K562 (cell line): ENCODE measurements around the gene RAE1. TPM values are rescaled to one million over a fixed set of nuclear protein-coding genes. Genes with fewer than 3 reads are reported as not detected.
A peak's percentile ranks its signal among the peaks of the same experiment; 100 is the strongest.

Source experiments
- BRF2 ChIP-seq: IDR thresholded peaks from 3 replicates; pipeline ENCODE4 v1.6.1; 2011; ENCODE audit warnings: borderline replicate concordance, mild to moderate bottlenecking; ENCODE audit not compliant: insufficient read length, insufficient read depth
- CBFA2T2 ChIP-seq: fragments of 450-650 bp; conservative IDR thresholded peaks from 2 replicates; pipeline ENCODE4 v1.6.1; 2017; ENCODE audit warnings: mild to moderate bottlenecking
- CCNT2 ChIP-seq: IDR thresholded peaks from 2 replicates; pipeline ENCODE4 v1.6.1; 2011; ENCODE audit warnings: borderline replicate concordance, low read depth, mild to moderate bottlenecking, moderate library complexity, mixed read lengths, low read length; ENCODE audit not compliant: insufficient read length; ENCODE audit errors: extremely low read depth
- CREB3 ChIP-seq: fragments of 450-650 bp; conservative IDR thresholded peaks from 2 replicates; pipeline ENCODE4 v1.6.1; 2016; ENCODE audit warnings: missing genetic modification characterization, low read depth, mild to moderate bottlenecking, missing compliant biosample characterization, moderate library complexity
- FOXJ2 ChIP-seq: fragments of 200-800 bp; sonication (Bioruptor generic); IDR thresholded peaks from 2 replicates; pipeline ENCODE4 v1.6.1; 2016; ENCODE audit warnings: missing genetic modification characterization, missing compliant biosample characterization
- HDGF ChIP-seq: fragments of 450-650 bp; IDR thresholded peaks from 2 replicates; pipeline ENCODE4 v1.6.1; 2016
- HOMEZ ChIP-seq: fragments of 250-450 bp; sonication (Bioruptor Pico); IDR thresholded peaks from 2 replicates; pipeline ENCODE4 v1.4.0; 2020; ENCODE audit warnings: mild to moderate bottlenecking, moderate library complexity
- JUN ChIP-seq, 2 experiments: sonication (generic) in 1 of 2; formaldehyde crosslinking in 1 of 2; IDR thresholded peaks; 2 replicates each; pipeline versions ENCODE4 v1.6.1 to v1.8.0; 2012 to 2022; ENCODE audit warnings: borderline replicate concordance in 2 of 2, mild to moderate bottlenecking in 2 of 2, improper control_type of control experiment in 1 of 2, low read depth in 1 of 2, low read length in 1 of 2, missing genetic modification reagents in 1 of 2
- KAT7 ChIP-seq: sonication (generic); formaldehyde crosslinking; IDR thresholded peaks from 2 replicates; pipeline ENCODE4 v1.8.0; 2022; ENCODE audit warnings: missing genetic modification reagents, mild to moderate bottlenecking, borderline replicate concordance
- KDM4B ChIP-seq, 2 experiments: fragments of 450-650 bp in 1 of 2; sonication (generic) in 1 of 2; IDR thresholded peaks; 2 replicates each; pipeline ENCODE4 v1.6.1; 2016 to 2017; ENCODE audit warnings: borderline replicate concordance in 2 of 2, antibody characterized with exemption in 1 of 2, low read depth in 1 of 2, mild to moderate bottlenecking in 1 of 2
- MAFF ChIP-seq: IDR thresholded peaks from 2 replicates; pipeline ENCODE4 v1.6.1; 2012; ENCODE audit warnings: low read length, improper control_type of control experiment
- NFE2 ChIP-seq: IDR thresholded peaks from 2 replicates; pipeline ENCODE4 v1.6.1; 2014; ENCODE audit warnings: antibody characterized with exemption, low read depth
- NFRKB ChIP-seq: fragments of 450-650 bp; IDR thresholded peaks from 2 replicates; pipeline ENCODE4 v1.6.1; 2016; ENCODE audit warnings: low read depth
- PHB2 ChIP-seq: fragments of 450-650 bp; IDR thresholded peaks from 2 replicates; pipeline ENCODE4 v1.6.1; 2017; ENCODE audit warnings: low read depth
- RBFOX2 ChIP-seq: fragments of 200-400 bp; formaldehyde crosslinking; IDR thresholded peaks from 2 replicates; pipeline ENCODE4 v1.6.1; 2017; ENCODE audit warnings: low read depth, mild to moderate bottlenecking, low read length, moderate library complexity
- SMAD2 ChIP-seq: fragments of 150-350 bp; IDR thresholded peaks from 2 replicates; pipeline ENCODE4 v1.6.1; 2014; ENCODE audit warnings: low read depth, mild to moderate bottlenecking, low read length
- THAP7 ChIP-seq: fragments of 250-450 bp; sonication (Bioruptor Pico); IDR thresholded peaks from 2 replicates; pipeline ENCODE4 v1.5.0; 2021
- ZFP1 ChIP-seq: fragments of 450-650 bp; formaldehyde crosslinking; IDR thresholded peaks from 2 replicates; pipeline ENCODE4 v1.4.0; 2020; ENCODE audit warnings: mild to moderate bottlenecking, mixed read lengths
- ZNF143 ChIP-seq: sonication (generic); formaldehyde crosslinking; IDR thresholded peaks from 2 replicates; pipeline ENCODE4 v1.9.0; 2022; ENCODE audit warnings: mild to moderate bottlenecking, missing genetic modification reagents
- ZNF511 ChIP-seq: sonication (generic); formaldehyde crosslinking; IDR thresholded peaks from 2 replicates; pipeline ENCODE4 v1.8.0; 2022; ENCODE audit warnings: mild to moderate bottlenecking, missing genetic modification reagents
- ZNF830 ChIP-seq: fragments of 250-450 bp; sonication (Bioruptor Pico); IDR thresholded peaks from 2 replicates; pipeline ENCODE4 v1.5.0; 2021; ENCODE audit warnings: mild to moderate bottlenecking
- polyA plus RNA-seq, 8 experiments: library from polyadenylated mRNA; depleted of rRNA in 4 of 8; stranded (reverse) in 5 of 8; unstranded in 3 of 8; fragments of >200 nt; fragmentation: Nextera tagmentation in 2 of 8; fragmentation: Illumina TruSeq in 1 of 8; extraction: Ambion mirVana in 2 of 8; extraction: Trizol in 1 of 8; gene quantifications; 2 replicates each; pipeline versions ENCODE4 v1.2.1 to v1.2.3, GENCODE V29; 2011 to 2014; ENCODE audit warnings: inconsistent platforms in 1 of 8, missing spikeins in 1 of 8
- total RNA-seq, 7 experiments: library from RNA; depleted of rRNA in 6 of 7; stranded (reverse); fragments of >200 nt in 6 of 7; fragmentation: Illumina TruSeq in 2 of 7; extraction: Trizol in 2 of 7; gene quantifications; 2 replicates each; pipeline versions ENCODE4 v1.2.1 to v1.2.3, GENCODE V29; 2011 to 2021; ENCODE audit warnings: low replicate concordance in 1 of 7

The RAE1 gene
- total and polyA plus RNA-seq, 9 of the 15 experiments (the other 6 are each of a cell fraction or from before 2014, with no cell fraction given): 33.7 to 248 (median 77.7) TPM

GRCh38 chr20:57414867-57415592, 64.0 kb downstream of the RAE1 start (continued):
- peak; percentile 62 for TF ChIP-seq RBFOX2
- peak; percentile 75 for TF ChIP-seq CCNT2
- no peak for TF ChIP-seq ZFP1 (CRISPR knock-in tag)
- no peak for TF ChIP-seq NFRKB
- peak; percentile 48; the same call in 1 of the 2 replicates for TF ChIP-seq MAFF
- TF ChIP-seq SMAD2: no peak
- peak; percentile 60; the same call in 1 of the 2 replicates for TF ChIP-seq CREB3 (tag)
- TF ChIP-seq FOXJ2 (tag): 0 out of 2 replicates have a peak, but pooled peaks have one; percentile 70
- TF ChIP-seq ZNF511 (CRISPR knock-in tag): no peak
- TF ChIP-seq ZNF830 (CRISPR knock-in tag): no peak
- TF ChIP-seq PHB2: no peak
- TF ChIP-seq NFE2: peak; percentile 93
- peak; percentile 32; the same call in 1 of the 2 replicates for TF ChIP-seq JUN (IDR thresholded peaks at IDR 0.05; ENCODE audit: borderline replicate concordance, low read depth, low read length)
- TF ChIP-seq JUN (CRISPR knock-in tag; IDR thresholded peaks at IDR 0.05; ENCODE audit: borderline replicate concordance): no peak
- no peak for TF ChIP-seq HOMEZ
- TF ChIP-seq KAT7 (CRISPR knock-in tag): no peak
- TF ChIP-seq CBFA2T2: peak; percentile 78
- peak; percentile 92; the same call in 1 of the 2 replicates for TF ChIP-seq HDGF
- no peak for TF ChIP-seq ZNF143 (CRISPR knock-in tag)
- no peak for TF ChIP-seq KDM4B (IDR thresholded peaks at IDR 0.05; ENCODE audit: borderline replicate concordance in 2 of 2, low read depth in 1 of 2)
- no peak for TF ChIP-seq THAP7 (CRISPR knock-in tag)
- TF ChIP-seq BRF2: no peak
